ENCODE measurements around the gene STK32C. TPM values are rescaled to one million over a fixed set of nuclear protein-coding genes. Genes with fewer than 3 reads are reported as not detected.

The STK32C gene
- total RNA-seq, 4 donors from 2014 or later: 9.4 to 18.1 (median 16.2) TPM

DNA sequence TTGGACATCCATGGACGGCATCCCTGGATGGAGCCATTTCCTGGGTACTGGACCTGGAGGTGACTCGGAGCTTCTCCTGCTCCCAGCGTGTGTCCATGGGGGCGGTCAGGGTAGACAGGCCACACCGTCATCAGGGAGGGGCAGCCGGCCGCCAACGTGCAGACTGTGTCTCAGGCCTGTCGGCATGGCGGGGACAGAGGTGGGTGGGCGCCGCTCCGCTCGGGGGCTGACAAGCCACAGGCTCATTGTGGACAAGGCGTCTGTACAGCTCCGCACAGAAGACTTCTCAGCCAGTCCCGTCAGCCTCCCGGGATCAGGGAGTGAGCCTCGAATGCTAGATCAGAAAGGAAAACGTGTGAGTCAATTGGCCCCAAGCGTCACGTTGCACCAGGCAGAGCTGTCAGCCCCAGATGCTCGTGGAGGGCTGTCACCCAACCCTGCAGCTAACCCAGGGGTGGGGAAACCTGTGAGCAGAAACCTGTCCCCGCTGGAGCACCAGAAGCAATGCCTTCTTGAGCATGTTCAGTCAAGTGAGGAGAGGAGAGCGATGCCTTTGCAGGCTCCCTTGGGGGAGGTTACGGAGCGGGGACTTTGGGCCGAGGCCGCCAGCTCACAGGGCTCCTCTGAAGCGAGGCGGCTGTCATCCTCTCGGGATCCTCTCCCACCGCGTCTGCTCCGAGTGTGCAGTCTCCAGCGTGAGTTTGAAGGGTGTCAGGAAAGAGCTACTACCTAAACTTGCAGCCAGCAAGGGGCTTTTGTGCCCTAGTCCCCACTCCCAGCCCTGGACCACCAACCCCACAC lies 137.0 kb downstream of the STK32C start:
- Histone ChIP-seq H3K9me3 (no peaks in the 10 kb centered on the region), H3K27ac (no peak overlapping the region), H3K4me1 (peaks cover 0 to under 1% (median 0%) of the 10 kb centered on the region in 4 donors), H3K27me3 (peaks cover 0 to 36% of the 10 kb centered on the region in 2 donors), H3K36me3 (peaks cover 0 to 27% (median 0%) of the 10 kb centered on the region in 3 donors), H3K4me3 (no peak overlapping the region)
- 63 to 71% methylated on average over 29 of the region's 36 CpGs for WGBS, 2 donors
- TF ChIP-seq, protein P1, sequence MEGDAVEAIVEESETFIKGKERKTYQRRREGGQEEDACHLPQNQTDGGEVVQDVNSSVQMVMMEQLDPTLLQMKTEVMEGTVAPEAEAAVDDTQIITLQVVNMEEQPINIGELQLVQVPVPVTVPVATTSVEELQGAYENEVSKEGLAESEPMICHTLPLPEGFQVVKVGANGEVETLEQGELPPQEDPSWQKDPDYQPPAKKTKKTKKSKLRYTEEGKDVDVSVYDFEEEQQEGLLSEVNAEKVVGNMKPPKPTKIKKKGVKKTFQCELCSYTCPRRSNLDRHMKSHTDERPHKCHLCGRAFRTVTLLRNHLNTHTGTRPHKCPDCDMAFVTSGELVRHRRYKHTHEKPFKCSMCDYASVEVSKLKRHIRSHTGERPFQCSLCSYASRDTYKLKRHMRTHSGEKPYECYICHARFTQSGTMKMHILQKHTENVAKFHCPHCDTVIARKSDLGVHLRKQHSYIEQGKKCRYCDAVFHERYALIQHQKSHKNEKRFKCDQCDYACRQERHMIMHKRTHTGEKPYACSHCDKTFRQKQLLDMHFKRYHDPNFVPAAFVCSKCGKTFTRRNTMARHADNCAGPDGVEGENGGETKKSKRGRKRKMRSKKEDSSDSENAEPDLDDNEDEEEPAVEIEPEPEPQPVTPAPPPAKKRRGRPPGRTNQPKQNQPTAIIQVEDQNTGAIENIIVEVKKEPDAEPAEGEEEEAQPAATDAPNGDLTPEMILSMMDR (IDR thresholded peaks at IDR 0.05): no peak
- TF ChIP-seq EP300 (IDR thresholded peaks at IDR 0.05) (no peak), POLR2A (IDR thresholded peaks at IDR 0.05) (no peak)
- no peak for DNase-seq (ENCODE audit: low spot score in 2 of 2)

DNA sequence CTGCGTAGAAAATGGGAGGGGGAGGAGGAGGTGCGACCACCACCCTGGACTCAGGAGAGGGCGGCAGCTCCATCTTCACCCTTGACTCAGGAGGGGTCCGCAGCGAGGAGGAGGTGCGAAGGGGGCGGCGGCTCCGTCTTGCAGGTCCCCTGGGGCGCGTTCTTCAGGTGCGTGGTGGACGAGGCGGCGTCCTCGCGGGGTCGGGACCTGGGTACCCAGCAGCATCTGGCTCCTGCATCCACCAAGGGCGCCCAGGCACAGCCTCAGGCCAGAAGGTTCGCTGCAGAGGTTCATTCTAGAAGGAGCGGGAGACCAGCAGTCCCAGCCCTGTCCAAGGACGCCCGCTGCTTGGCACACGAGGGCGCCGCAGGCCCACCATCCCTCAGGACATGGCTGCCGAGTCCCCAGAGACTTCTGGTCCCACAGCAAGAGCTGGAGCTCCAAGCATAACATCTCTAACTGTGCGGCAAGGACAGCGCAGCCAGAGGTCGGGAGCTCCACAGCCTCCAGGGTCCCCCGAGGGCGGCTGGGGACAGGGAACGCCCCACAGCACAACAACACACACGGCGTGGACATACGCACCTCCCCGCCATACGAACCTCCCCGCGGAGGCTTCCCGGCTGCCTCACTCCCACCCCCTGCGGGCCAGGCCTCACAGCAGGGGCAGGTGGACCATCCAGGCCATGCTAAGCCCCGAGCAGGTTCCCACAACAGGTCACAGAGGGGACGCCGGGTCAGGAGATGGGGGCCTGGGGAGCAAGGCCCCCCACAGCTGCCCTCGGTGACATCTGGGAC lies 137.8 kb downstream of the STK32C start:
- TF ChIP-seq, protein P1 (IDR thresholded peaks at IDR 0.05): no peak
- TF ChIP-seq EP300 (IDR thresholded peaks at IDR 0.05) (no peak), POLR2A (IDR thresholded peaks at IDR 0.05) (no peak)
- H3K27ac ChIP-seq: no peak overlapping the region
- H3K4me1 ChIP-seq: no peaks in the 10 kb centered on the region
- peaks cover 0 to 39% of the 10 kb centered on the region in 2 donors for H3K27me3 ChIP-seq
- WGBS, 2 donors: 80 to 82% methylated on average over 21 to 35 of the region's 46 CpGs
- peaks cover 0 to 27% (median 0%) of the 10 kb centered on the region in 3 donors for H3K36me3 ChIP-seq
- DNase-seq (ENCODE audit: low spot score in 2 of 2): no peak
- H3K4me3 ChIP-seq: no peak overlapping the region
- no peaks in the 10 kb centered on the region for H3K9me3 ChIP-seq

DNA sequence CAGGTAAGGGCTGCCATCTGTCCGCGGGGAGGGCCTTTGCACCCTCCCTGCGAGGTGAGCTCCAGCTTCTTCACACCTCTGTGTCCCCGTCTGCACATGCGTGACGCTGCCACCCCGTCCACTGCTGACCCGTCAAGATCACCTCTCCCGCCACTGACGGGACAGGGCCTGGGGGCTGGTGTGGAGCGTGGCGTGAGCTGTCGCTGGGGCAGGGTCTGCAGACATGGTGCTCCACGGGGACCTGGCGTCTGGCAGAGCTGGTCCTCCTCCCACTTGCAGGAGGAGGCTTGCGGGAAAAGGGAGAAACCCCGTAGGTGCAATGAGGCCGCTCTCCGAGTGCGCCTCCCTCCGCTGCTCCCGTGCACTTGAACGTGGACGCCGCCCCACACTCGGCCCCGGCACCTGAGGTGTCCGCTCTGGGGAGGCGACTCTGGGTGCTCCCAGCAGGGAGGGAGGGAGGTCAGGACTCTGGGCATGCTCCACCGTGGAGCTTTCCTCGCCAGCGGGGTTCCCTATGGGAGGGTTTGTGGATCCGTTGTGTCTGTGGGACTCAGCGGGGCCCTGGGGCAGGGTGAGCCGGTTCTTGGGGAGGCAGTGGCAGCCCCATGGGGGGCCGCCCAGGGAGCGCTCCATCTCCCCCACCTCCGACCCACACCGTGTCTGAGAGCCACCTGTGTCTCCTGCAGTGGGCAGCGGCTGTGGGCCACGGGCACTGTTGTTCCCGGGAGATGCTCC lies 138.6 kb downstream of the STK32C start:
- Histone ChIP-seq H3K36me3 (peaks cover 0 to 27% (median 0%) of the 10 kb centered on the region in 3 donors), H3K9me3 (no peaks in the 10 kb centered on the region), H3K27ac (no peak overlapping the region), H3K4me1 (no peaks in the 10 kb centered on the region), H3K4me3 (no peak overlapping the region), H3K27me3 (peaks cover 0 to 37% of the 10 kb centered on the region in 2 donors)
- DNase-seq (ENCODE audit: low spot score in 2 of 2): no peak
- 87 to 88% methylated on average over 23 to 33 of the region's 42 CpGs for WGBS, 2 donors
- no peak for TF ChIP-seq POLR2A (IDR thresholded peaks at IDR 0.05)
- TF ChIP-seq, protein P1 (IDR thresholded peaks at IDR 0.05): no peak
- TF ChIP-seq EP300 (IDR thresholded peaks at IDR 0.05): no peak

DNA sequence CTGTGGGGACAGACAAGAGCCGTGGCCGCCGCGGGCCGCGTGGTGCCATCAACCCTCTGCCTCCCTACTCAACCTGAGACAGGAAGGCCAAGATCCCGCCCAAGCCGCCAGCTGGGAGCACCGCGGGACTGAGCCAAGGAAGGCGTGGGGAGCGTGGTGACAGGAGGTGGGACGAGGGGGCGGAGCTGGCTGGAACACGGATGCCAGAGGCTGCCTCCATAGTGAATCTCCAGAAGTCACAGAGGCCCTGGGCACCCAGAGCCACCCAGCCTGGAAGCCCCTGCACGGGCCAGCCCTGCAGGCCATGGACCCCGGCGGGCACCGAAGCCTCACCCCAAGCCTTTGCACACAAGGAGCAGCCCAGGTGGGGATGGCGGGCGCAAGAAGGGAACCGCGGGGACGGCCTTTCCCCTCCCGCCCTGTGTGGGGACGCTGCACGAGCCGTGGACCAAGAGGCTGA lies 139.1 kb downstream of the STK32C start:
- 84 to 91% methylated on average over 13 to 23 of the region's 28 CpGs for WGBS, 2 donors
- no peak overlapping the region for H3K4me3 ChIP-seq
- no peaks in the 10 kb centered on the region for H3K9me3 ChIP-seq
- DNase-seq (ENCODE audit: low spot score in 2 of 2): no peak
- peaks cover 0 to 27% (median 0%) of the 10 kb centered on the region in 3 donors for H3K36me3 ChIP-seq
- TF ChIP-seq, protein P1 (IDR thresholded peaks at IDR 0.05): no peak
- no peak for TF ChIP-seq POLR2A (IDR thresholded peaks at IDR 0.05)
- no peak for TF ChIP-seq EP300 (IDR thresholded peaks at IDR 0.05)
- no peaks in the 10 kb centered on the region for H3K4me1 ChIP-seq
- H3K27me3 ChIP-seq: peaks cover 0 to 42% of the 10 kb centered on the region in 2 donors
- H3K27ac ChIP-seq: no peak overlapping the region

Data from tibial nerve (tissue), 4 donors.